HEK293T (cell line): ENCODE data around the gene SMCO2.

Source experiments
- ARNT ChIP-seq: fragments of 450-650 bp; IDR thresholded peaks from 2 replicates; pipeline ENCODE4 v1.6.1; 2017; ENCODE audit warnings: mild to moderate bottlenecking
- BHLHE40 ChIP-seq: fragments of 450-650 bp; IDR thresholded peaks from 2 replicates; pipeline ENCODE4 v1.6.1; 2016; ENCODE audit warnings: mild to moderate bottlenecking, moderate library complexity, borderline replicate concordance
- CTBP1 ChIP-seq: fragments of 450-650 bp; IDR thresholded peaks from 2 replicates; pipeline ENCODE4 v1.6.1; 2016; ENCODE audit warnings: borderline replicate concordance
- ELF4 ChIP-seq: fragments of 450-650 bp; IDR thresholded peaks from 2 replicates; pipeline ENCODE4 v1.6.1; 2017; ENCODE audit warnings: antibody characterized with exemption
- FOXA1 ChIP-seq: fragments of 450-650 bp; IDR thresholded peaks from 2 replicates; pipeline ENCODE4 v1.6.1; 2016; ENCODE audit warnings: mild to moderate bottlenecking
- HDGF ChIP-seq: fragments of 450-650 bp; IDR thresholded peaks from 2 replicates; pipeline ENCODE4 v1.6.1; 2017; ENCODE audit warnings: antibody characterized with exemption, borderline replicate concordance
- LEF1 ChIP-seq: fragments of 450-650 bp; IDR thresholded peaks from 2 replicates; pipeline ENCODE4 v1.6.1; 2017; ENCODE audit warnings: mild to moderate bottlenecking, borderline replicate concordance
- SP1 ChIP-seq: fragments of 450-650 bp; IDR thresholded peaks from 2 replicates; pipeline ENCODE4 v1.6.1; 2017
- SUZ12 ChIP-seq: fragments of 450-650 bp; IDR thresholded peaks from 2 replicates; pipeline ENCODE4 v1.6.1; 2016; ENCODE audit warnings: mild to moderate bottlenecking
- TARDBP ChIP-seq: fragments of 450-650 bp; IDR thresholded peaks from 2 replicates; pipeline ENCODE4 v1.6.1; 2016
- ZNF384 ChIP-seq: fragments of 450-650 bp; IDR thresholded peaks from 2 replicates; pipeline ENCODE4 v1.6.1; 2016
- TF ChIP-seq, protein P1 (sequence below): fragments of 450-650 bp; IDR thresholded peaks from 2 replicates; pipeline ENCODE4 v1.6.1; 2016

DNA sequence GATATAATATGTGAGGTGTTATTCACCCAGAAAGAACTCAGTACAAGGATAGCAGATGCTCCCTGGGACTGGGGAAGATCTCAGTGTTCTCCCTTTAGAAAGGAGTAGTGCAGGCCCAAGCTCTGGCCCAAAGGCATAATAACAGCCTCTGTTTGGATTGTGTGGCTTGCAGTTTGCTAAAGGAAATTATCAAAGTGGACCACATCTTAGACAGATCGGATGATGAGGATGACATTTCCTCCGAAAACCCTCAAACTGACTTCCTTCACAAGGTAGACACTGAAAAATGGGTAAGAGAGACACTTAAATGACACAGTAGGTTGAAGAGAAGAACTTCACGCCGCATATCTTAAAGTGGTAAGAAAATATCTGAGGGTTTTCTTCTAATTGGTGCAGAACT, 26.1 kb downstream of the SMCO2 start:
- TF ChIP-seq LEF1 (no peak), HDGF (no peak), ELF4 (no peak), SP1 (no peak), CTBP1 (no peak), BHLHE40 (no peak), FOXA1 (no peak), SUZ12 (no peak), TARDBP (no peak), ARNT (no peak), ZNF384 (no peak)
- TF ChIP-seq, protein P1, sequence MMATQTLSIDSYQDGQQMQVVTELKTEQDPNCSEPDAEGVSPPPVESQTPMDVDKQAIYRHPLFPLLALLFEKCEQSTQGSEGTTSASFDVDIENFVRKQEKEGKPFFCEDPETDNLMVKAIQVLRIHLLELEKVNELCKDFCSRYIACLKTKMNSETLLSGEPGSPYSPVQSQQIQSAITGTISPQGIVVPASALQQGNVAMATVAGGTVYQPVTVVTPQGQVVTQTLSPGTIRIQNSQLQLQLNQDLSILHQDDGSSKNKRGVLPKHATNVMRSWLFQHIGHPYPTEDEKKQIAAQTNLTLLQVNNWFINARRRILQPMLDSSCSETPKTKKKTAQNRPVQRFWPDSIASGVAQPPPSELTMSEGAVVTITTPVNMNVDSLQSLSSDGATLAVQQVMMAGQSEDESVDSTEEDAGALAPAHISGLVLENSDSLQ = no peak
